K562 (cell line): ENCODE results near the gene BCO2. TPM values are rescaled to one million over a fixed set of nuclear protein-coding genes. Genes with fewer than 3 reads are reported as not detected.

Experiments used
- BHLHE40 ChIP-seq: IDR thresholded peaks from 2 replicates; pipeline ENCODE4 v1.6.1; 2011; ENCODE audit warnings: low read length, improper control_type of control experiment
- DACH1 ChIP-seq: fragments of 450-650 bp; IDR thresholded peaks from 2 replicates; pipeline ENCODE4 v1.6.1; 2018; ENCODE audit not compliant: partially characterized antibody
- DMBX1 ChIP-seq: fragments of 250-450 bp; sonication (Bioruptor Pico); IDR thresholded peaks from 2 replicates; pipeline ENCODE4 v1.8.0; 2022; ENCODE audit warnings: inconsistent platforms, mild to moderate bottlenecking, moderate library complexity, borderline replicate concordance
- DNMT1 ChIP-seq: fragments of 450-650 bp; IDR thresholded peaks from 2 replicates; pipeline ENCODE4 v1.6.1; 2016; ENCODE audit warnings: antibody characterized with exemption, mild to moderate bottlenecking
- GTF2A2 ChIP-seq: IDR thresholded peaks from 2 replicates; pipeline ENCODE4 v1.6.1; 2016; ENCODE audit warnings: mild to moderate bottlenecking, missing genetic modification characterization, missing compliant biosample characterization
- HDAC8 ChIP-seq: fragments of 450-650 bp; IDR thresholded peaks from 2 replicates; pipeline ENCODE4 v1.6.1; 2016; ENCODE audit warnings: mild to moderate bottlenecking, missing genetic modification characterization, moderate library complexity, missing compliant biosample characterization
- HEY1 ChIP-seq: fragments of 250-450 bp; sonication (Bioruptor Pico); IDR thresholded peaks from 2 replicates; pipeline ENCODE4 v1.5.0; 2020; ENCODE audit warnings: mild to moderate bottlenecking, moderate library complexity, borderline replicate concordance
- HLTF ChIP-seq: fragments of 450-650 bp; IDR thresholded peaks from 2 replicates; pipeline ENCODE4 v1.6.1; 2016
- HSF4 ChIP-seq: fragments of 250-450 bp; sonication (Bioruptor Pico); IDR thresholded peaks from 2 replicates; pipeline ENCODE4 v2.1.2; 2022; ENCODE audit warnings: mild to moderate bottlenecking, moderate library complexity, borderline replicate concordance
- JUN ChIP-seq, 2 experiments: sonication (generic) in 1 of 2; formaldehyde crosslinking in 1 of 2; IDR thresholded peaks; 2 replicates each; pipeline versions ENCODE4 v1.6.1 to v1.8.0; 2012 to 2022; ENCODE audit warnings: borderline replicate concordance in 2 of 2, mild to moderate bottlenecking in 2 of 2, improper control_type of control experiment in 1 of 2, low read depth in 1 of 2, low read length in 1 of 2, missing genetic modification reagents in 1 of 2
- KDM1A ChIP-seq, 2 experiments: fragments of 450-650 bp; IDR thresholded peaks; 2 replicates each; pipeline ENCODE4 v1.6.1; 2016; ENCODE audit warnings: mild to moderate bottlenecking in 2 of 2
- PKNOX1 ChIP-seq: fragments of 450-650 bp; IDR thresholded peaks from 2 replicates; pipeline ENCODE4 v1.6.1; 2016
- RBM34 ChIP-seq: fragments of 200-400 bp; formaldehyde crosslinking; IDR thresholded peaks from 2 replicates; pipeline ENCODE4 v1.6.1; 2018; ENCODE audit warnings: low read length, borderline replicate concordance; ENCODE audit not compliant: insufficient read depth
- SMARCE1 ChIP-seq: fragments of 450-650 bp; IDR thresholded peaks from 2 replicates; pipeline ENCODE4 v1.7.1; 2016; ENCODE audit warnings: mild to moderate bottlenecking
- SNIP1 ChIP-seq: fragments of 450-650 bp; IDR thresholded peaks from 2 replicates; pipeline ENCODE4 v1.7.1; 2017; ENCODE audit warnings: low read depth, mild to moderate bottlenecking
- SREBF2 ChIP-seq: sonication (generic); formaldehyde crosslinking; IDR thresholded peaks from 2 replicates; pipeline ENCODE4 v1.4.0; 2020; ENCODE audit warnings: mild to moderate bottlenecking, missing genetic modification reagents
- SRSF3 ChIP-seq: fragments of 200-400 bp; formaldehyde crosslinking; IDR thresholded peaks from 2 replicates; pipeline ENCODE4 v1.6.1; 2016; ENCODE audit warnings: mild to moderate bottlenecking, low read length, moderate library complexity; ENCODE audit not compliant: insufficient read depth
- THRAP3 ChIP-seq: fragments of 450-650 bp; IDR thresholded peaks from 2 replicates; pipeline ENCODE4 v1.6.1; 2016; ENCODE audit warnings: mild to moderate bottlenecking, inconsistent platforms, borderline replicate concordance
- YBX1 ChIP-seq: fragments of 450-650 bp; IDR thresholded peaks from 2 replicates; pipeline ENCODE4 v1.7.1; 2016; ENCODE audit warnings: mild to moderate bottlenecking
- ZBTB26 ChIP-seq: fragments of 450-650 bp; formaldehyde crosslinking; IDR thresholded peaks from 2 replicates; pipeline ENCODE4 v1.4.0; 2022; ENCODE audit warnings: missing genetic modification characterization
- ZFPM2 ChIP-seq: fragments of 250-450 bp; sonication (Bioruptor Pico); IDR thresholded peaks from 2 replicates; pipeline ENCODE4 v1.5.1; 2022; ENCODE audit warnings: mild to moderate bottlenecking
- ZNF12 ChIP-seq: sonication (generic); formaldehyde crosslinking; IDR thresholded peaks from 2 replicates; pipeline ENCODE4 v1.4.0; 2020; ENCODE audit warnings: mild to moderate bottlenecking, missing genetic modification reagents
- ZNF140 ChIP-seq: fragments of 250-450 bp; sonication (Bioruptor Pico); IDR thresholded peaks from 2 replicates; pipeline ENCODE4 v1.8.0; 2021; ENCODE audit warnings: moderate library complexity, mild to moderate bottlenecking, inconsistent platforms
- ZNF24 ChIP-seq: fragments of 450-650 bp; IDR thresholded peaks from 2 replicates; pipeline ENCODE4 v1.6.1; 2016
- ZNF408 ChIP-seq: fragments of 250-450 bp; sonication (Bioruptor Pico); IDR thresholded peaks from 2 replicates; pipeline ENCODE4 v1.4.0; 2020; ENCODE audit warnings: low read depth, mild to moderate bottlenecking, moderate library complexity
- ZNF696 ChIP-seq: fragments of 250-450 bp; sonication (Bioruptor Pico); conservative IDR thresholded peaks from 2 replicates; pipeline ENCODE4 v1.4.0; 2020; ENCODE audit warnings: mild to moderate bottlenecking, moderate library complexity
- polyA plus RNA-seq, 8 experiments: library from polyadenylated mRNA; depleted of rRNA in 4 of 8; stranded (reverse) in 5 of 8; unstranded in 3 of 8; fragments of >200 nt; fragmentation: Nextera tagmentation in 2 of 8; fragmentation: Illumina TruSeq in 1 of 8; extraction: Ambion mirVana in 2 of 8; extraction: Trizol in 1 of 8; gene quantifications; 2 replicates each; pipeline versions ENCODE4 v1.2.1 to v1.2.3, GENCODE V29; 2011 to 2014; ENCODE audit warnings: inconsistent platforms in 1 of 8, missing spikeins in 1 of 8
- total RNA-seq, 7 experiments: library from RNA; depleted of rRNA in 6 of 7; stranded (reverse); fragments of >200 nt in 6 of 7; fragmentation: Illumina TruSeq in 2 of 7; extraction: Trizol in 2 of 7; gene quantifications; 2 replicates each; pipeline versions ENCODE4 v1.2.1 to v1.2.3, GENCODE V29; 2011 to 2021; ENCODE audit warnings: low replicate concordance in 1 of 7

Gene BCO2
- total and polyA plus RNA-seq, 9 of the 15 experiments (the other 6 are each of a cell fraction or from before 2014, with no cell fraction given), result 0.21 to 1.0 (median 0.47) TPM; not detected in 1

- TF ChIP-seq RBM34 (no peak), JUN (IDR thresholded peaks at IDR 0.05; ENCODE audit: borderline replicate concordance, low read depth, low read length) (no peak), JUN (CRISPR knock-in tag; IDR thresholded peaks at IDR 0.05; ENCODE audit: borderline replicate concordance) (peak; percentile 25; the same call in 1 of the 2 replicates), THRAP3 (no peak), PKNOX1 (no peak), ZNF24 (no peak), SREBF2 (CRISPR knock-in tag) (no peak), HDAC8 (tag) (no peak), SRSF3 (no peak), ZNF140 (CRISPR knock-in tag) (no peak), ZBTB26 (CRISPR knock-in tag) (0 out of 2 replicates have a peak, but pooled peaks have one; percentile 29), BHLHE40 (no peak; the same call in 1 of the 2 replicates), DACH1 (no peak), HSF4 (CRISPR knock-in tag) (no peak), DNMT1 (no peak), HEY1 (CRISPR knock-in tag) (no peak), SMARCE1 (0 out of 2 replicates have a peak, but pooled peaks have one; percentile 33), KDM1A (IDR thresholded peaks at IDR 0.05) (peak; percentile 30 to 38; a peak in 2 of 4 replicates), GTF2A2 (tag) (no peak), ZNF408 (no peak), HLTF (peak; percentile 6; the same call in 1 of the 2 replicates), ZFPM2 (CRISPR knock-in tag) (no peak), ZNF696 (CRISPR knock-in tag) (no peak), ZNF12 (CRISPR knock-in tag) (no peak; the same call in 1 of the 2 replicates), YBX1 (no peak), DMBX1 (CRISPR knock-in tag) (0 out of 2 replicates have a peak, but pooled peaks have one; percentile 29), SNIP1 (no peak)
These were observed 50.9 kb downstream of the BCO2 start, which contains the start of gene PTS (continued) for GRCh38 chr11:112226062-112226830.
